Measurements from ENCODE around the gene CLEC4E. TPM values are rescaled to one million over a fixed set of nuclear protein-coding genes. Genes with fewer than 3 reads are reported as not detected.

The CLEC4E gene
- total RNA-seq, 1 experiment from 2014 or later: not detected

DNA sequence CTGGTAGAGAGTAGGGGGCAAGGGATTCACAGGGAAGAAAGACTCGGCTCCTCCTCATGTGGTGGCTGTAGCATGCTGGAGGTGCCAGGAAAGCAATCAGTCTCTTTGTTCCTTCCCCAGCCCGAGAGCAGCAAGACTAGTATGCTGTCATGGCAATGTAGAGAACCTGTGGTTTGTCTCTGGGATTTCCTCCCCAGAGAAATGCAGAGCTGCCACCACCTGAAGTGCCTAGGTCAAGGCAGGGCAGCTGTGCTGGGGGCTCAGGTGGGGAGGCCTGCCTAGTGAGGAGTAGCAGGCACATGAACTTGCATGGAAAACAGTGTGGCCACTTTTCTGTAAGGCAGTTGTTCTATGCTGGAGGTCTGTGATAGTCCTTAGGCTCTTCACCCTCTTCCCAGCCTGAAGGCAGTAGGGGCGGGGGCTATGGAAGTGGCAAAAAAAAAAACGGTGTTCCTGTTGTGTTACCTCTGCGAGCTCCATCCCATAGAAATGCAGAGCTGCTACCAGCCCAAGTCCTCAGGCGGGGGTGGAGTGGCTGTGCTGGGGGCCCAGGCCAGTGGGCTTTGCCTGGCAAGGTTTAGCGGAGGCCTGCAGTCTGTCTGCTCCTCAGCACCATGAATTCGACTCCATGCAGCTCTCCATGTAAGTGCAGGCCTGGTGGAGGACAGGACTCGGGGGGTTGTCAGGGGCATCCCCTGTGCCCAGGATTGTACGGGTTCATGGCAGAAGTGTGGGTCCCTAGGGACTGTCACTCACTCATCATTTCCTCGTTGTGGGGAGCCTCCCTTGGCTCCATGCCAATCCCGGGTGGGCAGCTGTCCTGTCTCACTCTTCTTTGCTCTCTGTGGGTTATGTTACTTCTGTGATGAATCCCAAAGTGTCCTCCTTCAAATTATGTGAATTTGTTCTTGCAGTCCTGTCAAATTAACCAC, 31.5 kb downstream of the CLEC4E start:
- no peaks in the 10 kb centered on the region for H3K36me3 ChIP-seq (ENCODE audit: control insufficient read depth, insufficient read depth, low read length)
- Mint-ChIP-seq H3K9me3 (ENCODE audit: unreplicated experiment) (no peaks in the 10 kb centered on the region), H3K27ac (ENCODE audit: unreplicated experiment) (no peak overlapping the region), H3K36me3 (ENCODE audit: insufficient read depth, unreplicated experiment) (no peaks in the 10 kb centered on the region), H3K4me3 (ENCODE audit: unreplicated experiment) (no peak overlapping the region), H3K4me1 (ENCODE audit: low read depth, unreplicated experiment) (no peaks in the 10 kb centered on the region), H3K27me3 (ENCODE audit: insufficient read depth, unreplicated experiment) (peaks cover 43% of the 10 kb centered on the region)
- peaks cover 7% of the 10 kb centered on the region for H3K27me3 ChIP-seq (replicated peaks; ENCODE audit: control insufficient read depth, insufficient read depth, low read length)
- H3K4me3 ChIP-seq (ENCODE audit: low read depth, low read length): no peak overlapping the region
- CTCF ChIA-PET: interaction anchor here (1.2 kb wide), 1 partner anchor 9 kb away, joined by 3 read pairs; no protein-coding TSS in a partner anchor
- no peak for TF ChIP-seq CTCF (IDR thresholded peaks at IDR 0.05; ENCODE audit: insufficient read depth in 1 of 2, low read depth in 1 of 2, low read length in 1 of 2, severe bottlenecking in 1 of 2, unreplicated experiment in 1 of 2)
- no TSS peak for BruUV-seq (replicated peaks)
- H3K9me3 ChIP-seq: no peaks in the 10 kb centered on the region
- DNase-seq: no peak
- intact Hi-C loops (cut with micrococcal nuclease; ENCODE audit: unreplicated experiment): no loop called here
- no peaks in the 10 kb centered on the region for H3K4me1 ChIP-seq
- POLR2A ChIA-PET: no interaction called here

DNA sequence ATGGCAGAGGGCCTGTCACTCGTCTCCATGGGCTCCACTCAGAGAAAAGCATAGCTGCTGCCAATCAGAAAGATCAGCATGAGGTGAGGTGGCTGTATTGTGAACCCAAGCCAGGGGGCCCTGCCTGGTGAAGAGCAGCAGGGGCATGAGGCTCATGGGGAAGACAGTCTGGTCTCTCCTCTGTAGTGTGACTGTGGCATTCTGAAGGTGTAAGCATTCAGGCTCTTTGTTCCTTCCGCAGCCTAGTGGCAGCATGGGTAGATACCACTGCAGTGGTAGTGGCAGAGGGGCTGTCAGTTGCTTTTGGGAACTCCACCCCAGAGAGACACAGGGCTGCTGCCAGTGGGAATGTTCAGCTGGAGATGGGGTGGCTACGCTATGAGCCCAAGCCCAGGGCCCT, 32.5 kb downstream of the CLEC4E start:
- no peak overlapping the region for H3K4me3 ChIP-seq (ENCODE audit: low read depth, low read length)
- H3K36me3 ChIP-seq (ENCODE audit: control insufficient read depth, insufficient read depth, low read length): no peaks in the 10 kb centered on the region
- H3K9me3 ChIP-seq: no peaks in the 10 kb centered on the region
- Mint-ChIP-seq H3K4me3 (ENCODE audit: unreplicated experiment) (no peak overlapping the region), H3K9me3 (ENCODE audit: unreplicated experiment) (no peaks in the 10 kb centered on the region), H3K4me1 (ENCODE audit: low read depth, unreplicated experiment) (no peaks in the 10 kb centered on the region), H3K36me3 (ENCODE audit: insufficient read depth, unreplicated experiment) (no peaks in the 10 kb centered on the region), H3K27me3 (ENCODE audit: insufficient read depth, unreplicated experiment) (peaks cover 37% of the 10 kb centered on the region), H3K27ac (ENCODE audit: unreplicated experiment) (no peak overlapping the region)
- no peak for TF ChIP-seq CTCF (IDR thresholded peaks at IDR 0.05; ENCODE audit: insufficient read depth in 1 of 2, low read depth in 1 of 2, low read length in 1 of 2, severe bottlenecking in 1 of 2, unreplicated experiment in 1 of 2)
- BruUV-seq (replicated peaks): no TSS peak
- intact Hi-C loops (cut with micrococcal nuclease; ENCODE audit: unreplicated experiment): no loop called here
- no peak for DNase-seq
- ChIA-PET POLR2A (no interaction called here), CTCF (no interaction called here)
- H3K4me1 ChIP-seq: no peaks in the 10 kb centered on the region
- peaks cover 7% of the 10 kb centered on the region for H3K27me3 ChIP-seq (replicated peaks; ENCODE audit: control insufficient read depth, insufficient read depth, low read length)

DNA sequence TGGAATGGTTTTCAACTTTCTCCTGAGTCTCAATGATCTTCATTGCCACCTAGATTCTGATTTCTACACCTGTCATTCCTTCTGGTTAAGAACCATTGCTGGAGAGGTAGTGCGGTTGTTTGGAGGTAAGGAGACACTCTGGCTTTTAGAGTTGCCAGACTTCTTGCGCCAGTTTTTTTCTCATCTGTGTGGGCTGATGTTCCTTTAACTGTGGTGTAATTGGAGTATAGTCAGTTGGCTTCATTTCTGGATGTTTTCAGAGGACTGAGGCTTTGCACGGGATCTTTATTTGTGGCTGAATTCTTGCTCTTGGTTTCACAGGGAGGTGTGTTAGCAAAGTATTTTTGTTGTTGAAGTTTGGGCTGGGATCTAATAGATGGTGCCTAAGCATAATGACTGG, 33.1 kb downstream of the CLEC4E start:
- Histone ChIP-seq H3K9me3 (no peaks in the 10 kb centered on the region), H3K4me1 (no peaks in the 10 kb centered on the region), H3K36me3 (ENCODE audit: control insufficient read depth, insufficient read depth, low read length) (no peaks in the 10 kb centered on the region), H3K4me3 (ENCODE audit: low read depth, low read length) (no peak overlapping the region), H3K27me3 (replicated peaks; ENCODE audit: control insufficient read depth, insufficient read depth, low read length) (peaks cover 7% of the 10 kb centered on the region)
- ChIA-PET POLR2A (no interaction called here), CTCF (no interaction called here)
- Mint-ChIP-seq H3K4me1 (ENCODE audit: low read depth, unreplicated experiment) (no peaks in the 10 kb centered on the region), H3K27ac (ENCODE audit: unreplicated experiment) (no peak overlapping the region), H3K36me3 (ENCODE audit: insufficient read depth, unreplicated experiment) (no peaks in the 10 kb centered on the region), H3K9me3 (ENCODE audit: unreplicated experiment) (no peaks in the 10 kb centered on the region), H3K4me3 (ENCODE audit: unreplicated experiment) (no peak overlapping the region), H3K27me3 (ENCODE audit: insufficient read depth, unreplicated experiment) (peaks cover 34% of the 10 kb centered on the region)
- DNase-seq: no peak
- intact Hi-C loops (cut with micrococcal nuclease; ENCODE audit: unreplicated experiment): no loop called here
- no TSS peak for BruUV-seq (replicated peaks)
- no peak for TF ChIP-seq CTCF (IDR thresholded peaks at IDR 0.05; ENCODE audit: insufficient read depth in 1 of 2, low read depth in 1 of 2, low read length in 1 of 2, severe bottlenecking in 1 of 2, unreplicated experiment in 1 of 2)
